ENCODE results near the gene AXL. TPM values are rescaled to one million over a fixed set of nuclear protein-coding genes. Genes with fewer than 3 reads are reported as not detected.

AXL gene
- total and polyA plus RNA-seq, 9 of the 15 experiments (the other 6 are each of a cell fraction or from before 2014, with no cell fraction given): 0.80 to 6.6 (median 1.6) TPM

- TF ChIP-seq MAZ (CRISPR knock-in tag; conservative IDR thresholded peaks at IDR 0.05 in 1 of 2, IDR thresholded peaks at IDR 0.05 in 1 of 2) (peak in 1 of 2 experiments; percentile 65; a peak in 3 of 4 replicates), RHOXF2B (CRISPR knock-in tag; conservative IDR thresholded peaks at IDR 0.05) (no peak), TEAD4 (IDR thresholded peaks at IDR 0.05; ENCODE audit: low read length) (peak; percentile 66; the same call in 1 of the 2 replicates), TEAD4 (CRISPR knock-in tag; IDR thresholded peaks at IDR 0.05; ENCODE audit: borderline replicate concordance) (no peak), SMARCA4 (IDR thresholded peaks at IDR 0.05) (peak; percentile 77), ZNF165 (CRISPR knock-in tag; IDR thresholded peaks at IDR 0.05; ENCODE audit: borderline replicate concordance) (no peak), FOXM1 (IDR thresholded peaks at IDR 0.05; ENCODE audit: low read depth) (peak; percentile 44; the same call in 1 of the 2 replicates), FOXM1 (CRISPR knock-in tag; IDR thresholded peaks at IDR 0.05; ENCODE audit: low read depth) (no peak), ETS2 (tag; IDR thresholded peaks at IDR 0.05; ENCODE audit: borderline replicate concordance, poor library complexity, severe bottlenecking) (no peak), CTBP1 (IDR thresholded peaks at IDR 0.05; ENCODE audit: borderline replicate concordance) (0 out of 2 replicates have a peak, but pooled peaks have one; percentile 22), HLTF (IDR thresholded peaks at IDR 0.05) (0 out of 2 replicates have a peak, but pooled peaks have one; percentile 35), SMARCE1 (IDR thresholded peaks at IDR 0.05) (peak; percentile 83), ZBTB7A (IDR thresholded peaks at IDR 0.05; ENCODE audit: borderline replicate concordance, control insufficient read depth, low read depth, low read length) (peak; percentile 74; the same call in 1 of the 2 replicates), MED1 (CRISPR knock-in tag; IDR thresholded peaks at IDR 0.05; ENCODE audit: borderline replicate concordance) (no peak), NCOR1 (IDR thresholded peaks at IDR 0.05) (peak; percentile 88), EP300 (IDR thresholded peaks at IDR 0.05; ENCODE audit: low read length) (peak; percentile 33; the same call in 1 of the 2 replicates), GATAD2A (IDR thresholded peaks at IDR 0.05) (peak; percentile 78; the same call in 1 of the 2 replicates), ZFPM2 (CRISPR knock-in tag; IDR thresholded peaks at IDR 0.05) (no peak), TAL1 (IDR thresholded peaks at IDR 0.05) (peak; percentile 85), ZNF318 (IDR thresholded peaks at IDR 0.05; ENCODE audit: borderline replicate concordance in 1 of 2, low read depth in 1 of 2) (no peak), TCF3 (CRISPR knock-in tag; IDR thresholded peaks at IDR 0.05) (peak; percentile 65)
Observed at GRCh38 chr19:41219924-41220567, 1.0 kb downstream of the AXL start (continued).
